Measurements from ENCODE around the gene SLC25A52.
A peak's percentile ranks its signal among the peaks of the same experiment; 100 is the strongest.
"Not testable (repeated sequence)": the region's sequence is repeated elsewhere in the genome, so short reads cannot be mapped to it uniquely, and the experiment has no call there.

Gene SLC25A52, protein sequence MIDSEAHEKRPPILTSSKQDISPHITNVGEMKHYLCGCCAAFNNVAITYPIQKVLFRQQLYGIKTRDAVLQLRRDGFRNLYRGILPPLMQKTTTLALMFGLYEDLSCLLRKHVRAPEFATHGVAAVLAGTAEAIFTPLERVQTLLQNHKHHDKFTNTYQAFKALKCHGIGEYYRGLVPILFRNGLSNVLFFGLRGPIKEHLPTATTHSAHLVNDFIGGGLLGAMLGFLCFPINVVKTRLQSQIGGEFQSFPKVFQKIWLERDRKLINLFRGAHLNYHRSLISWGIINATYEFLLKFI

GRCh38 chr18:31760695-31761094 is at the start of gene SLC25A52:
Gene SLC25A52 (minus strand): TSS chr18:31760880. CDS start chr18:31760661, 219 bp downstream.
- no peak for TF ChIP-seq CTCF (IDR thresholded peaks at IDR 0.05; ENCODE audit: insufficient read depth, low read depth, low read length, missing control alignments)
- no peak for DNase-seq (ENCODE audit: low read depth)
- H3K4me3 ChIP-seq (ENCODE audit: low read length), result no peak within 1 kb of the TSS

- DNase-seq (ENCODE audit: low read depth); H3K4me3 ChIP-seq (ENCODE audit: low read length): not testable (repeated sequence)
Observed at GRCh38 chr18:31809049-31809448, 48.4 kb upstream of the SLC25A52 start.

DNA sequence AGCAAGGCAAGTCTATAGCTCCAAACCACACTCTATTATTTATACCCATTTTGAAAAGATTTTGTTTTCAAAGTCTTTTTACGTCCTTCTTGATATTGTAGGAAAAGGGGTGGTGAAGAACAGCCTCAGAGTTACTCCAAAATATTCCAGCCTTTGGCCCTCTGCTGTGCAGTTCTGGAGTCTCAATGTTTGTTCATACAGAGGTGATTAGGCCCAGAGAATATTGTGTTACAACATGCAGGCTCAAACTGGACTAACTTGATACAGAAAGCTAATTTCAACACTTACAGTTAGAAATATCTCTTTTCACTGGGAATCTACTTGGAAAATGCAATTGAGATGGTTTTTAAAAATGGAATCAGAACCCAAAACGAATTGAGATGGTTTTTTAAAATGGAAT is 40.4 kb upstream of the SLC25A52 start:
- DNase-seq (ENCODE audit: low read depth), result peak; percentile 63
- TF ChIP-seq CTCF (IDR thresholded peaks at IDR 0.05; ENCODE audit: insufficient read depth, low read depth, low read length, missing control alignments), result peak; percentile 28
- H3K4me3 ChIP-seq (ENCODE audit: low read length), result no peak overlapping the region

DNA sequence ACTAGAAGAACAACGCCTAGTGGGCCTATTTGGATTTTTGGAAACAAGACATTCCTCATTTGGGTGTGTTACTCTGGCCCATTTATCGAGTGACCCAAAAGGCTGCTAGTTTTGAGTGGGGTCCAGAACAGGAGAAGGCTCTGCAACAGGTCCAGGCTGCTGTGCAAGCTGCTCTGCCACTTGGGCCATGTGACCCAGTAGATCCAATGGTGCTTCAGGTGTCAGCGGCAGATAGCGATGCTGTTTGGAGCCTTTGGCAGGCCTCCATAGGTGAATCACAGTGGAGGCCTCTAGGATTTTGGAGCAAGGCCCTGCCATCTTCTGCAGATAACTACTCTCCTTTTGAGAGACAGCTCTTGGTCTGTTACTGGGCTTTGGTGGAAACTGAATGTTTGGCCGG is 38.6 kb upstream of the SLC25A52 start:
- not testable (repeated sequence) for DNase-seq (ENCODE audit: low read depth); H3K4me3 ChIP-seq (ENCODE audit: low read length)

DNA sequence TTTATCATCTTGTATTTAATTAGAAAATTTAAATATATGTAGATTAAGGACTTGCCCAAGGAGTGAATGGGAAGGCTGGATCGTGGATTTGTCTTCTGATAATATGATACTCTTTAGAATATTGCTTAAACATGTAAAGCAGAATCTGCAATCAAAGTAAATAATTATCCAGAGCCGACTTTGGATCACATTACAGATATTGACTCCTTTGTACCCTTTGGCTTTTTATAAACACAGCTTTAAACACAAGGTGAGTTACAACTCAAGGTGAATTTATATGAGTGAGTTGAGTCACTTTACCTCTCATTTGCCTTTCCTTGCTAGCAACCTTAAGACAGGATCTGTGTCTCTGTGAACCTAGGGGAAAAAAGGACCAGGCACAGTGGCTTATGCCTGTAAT is 37.7 kb upstream of the SLC25A52 start:
- TF ChIP-seq CTCF (IDR thresholded peaks at IDR 0.05; ENCODE audit: insufficient read depth, low read depth, low read length, missing control alignments), result no peak
- no peak for DNase-seq (ENCODE audit: low read depth)
- H3K4me3 ChIP-seq (ENCODE audit: low read length), result no peak overlapping the region

GRCh38 chr18:31795747-31796146 is 35.1 kb upstream of the SLC25A52 start:
- TF ChIP-seq CTCF (IDR thresholded peaks at IDR 0.05; ENCODE audit: insufficient read depth, low read depth, low read length, missing control alignments), result no peak
- no peak overlapping the region for H3K4me3 ChIP-seq (ENCODE audit: low read length)
- DNase-seq (ENCODE audit: low read depth), result no peak

- no peak overlapping the region for H3K4me3 ChIP-seq (ENCODE audit: low read length)
- no peak for TF ChIP-seq CTCF (IDR thresholded peaks at IDR 0.05; ENCODE audit: insufficient read depth, low read depth, low read length, missing control alignments)
- DNase-seq (ENCODE audit: low read depth), result no peak
Observed at GRCh38 chr18:31793531-31793930, 32.9 kb upstream of the SLC25A52 start.

- no peak for DNase-seq (ENCODE audit: low read depth)
- no peak for TF ChIP-seq CTCF (IDR thresholded peaks at IDR 0.05; ENCODE audit: insufficient read depth, low read depth, low read length, missing control alignments)
- H3K4me3 ChIP-seq (ENCODE audit: low read length), result no peak overlapping the region
Observed at GRCh38 chr18:31792580-31792911, 31.9 kb upstream of the SLC25A52 start.

All from epithelial cell of esophagus (primary cell).